Osteocyte (in vitro differentiated cells): ENCODE results near the gene TMEM201. TPM values are rescaled to one million over a fixed set of nuclear protein-coding genes. Genes with fewer than 3 reads are reported as not detected.

ENCODE experiments used
- DNase-seq: peaks from one replicate; pipeline ENCODE4 v3.0.0; 2021; ENCODE audit warnings: mixed read lengths; ENCODE audit not compliant: unreplicated experiment; ENCODE audit errors: extremely low spot score
- H3K27ac Mint-ChIP-seq: one replicate; pipeline ENCODE4 v1.8.0; 2021; ENCODE audit warnings: mild to moderate bottlenecking, mixed read lengths; ENCODE audit not compliant: unreplicated experiment
- H3K27me3 Mint-ChIP-seq: one replicate; pipeline ENCODE4 v1.8.0; 2021; ENCODE audit warnings: mixed read lengths; ENCODE audit not compliant: unreplicated experiment
- H3K36me3 Mint-ChIP-seq: one replicate; pipeline ENCODE4 v1.8.0; 2021; ENCODE audit warnings: mixed read lengths; ENCODE audit not compliant: unreplicated experiment
- H3K4me1 Mint-ChIP-seq: one replicate; pipeline ENCODE4 v1.8.0; 2021; ENCODE audit warnings: mixed read lengths; ENCODE audit not compliant: unreplicated experiment
- H3K4me3 Mint-ChIP-seq: one replicate; pipeline ENCODE4 v1.8.0; 2021; ENCODE audit warnings: mild to moderate bottlenecking, moderate library complexity, mixed read lengths; ENCODE audit not compliant: unreplicated experiment
- H3K9me3 Mint-ChIP-seq: one replicate; pipeline ENCODE4 v1.8.0; 2021; ENCODE audit warnings: mixed read lengths; ENCODE audit not compliant: unreplicated experiment
- CTCF ChIP-seq: fragments of 200-600 bp; sonication (generic); IDR thresholded peaks from 2 replicates; pipeline ENCODE4 v1.5.0; 2021; ENCODE audit warnings: antibody characterized with exemption, mild to moderate bottlenecking, moderate library complexity
- long read RNA-seq: library from polyadenylated mRNA; unstranded; transcript quantifications from one replicate; pipeline ENCODE4 v2.0.0, GENCODE V29; 2021
- total RNA-seq: library from RNA; stranded (reverse); gene quantifications from 2 replicates; pipeline ENCODE4 v1.2.1, GENCODE V29; 2021

Gene TMEM201
- 17.3 and 17.9 TPM in 2 replicates for total RNA-seq
- long read RNA-seq, partial matches to known transcripts: 0 of 1 reads
- long read RNA-seq, other reads (novel, unspliced or antisense): 1 of 1 reads

DNA sequence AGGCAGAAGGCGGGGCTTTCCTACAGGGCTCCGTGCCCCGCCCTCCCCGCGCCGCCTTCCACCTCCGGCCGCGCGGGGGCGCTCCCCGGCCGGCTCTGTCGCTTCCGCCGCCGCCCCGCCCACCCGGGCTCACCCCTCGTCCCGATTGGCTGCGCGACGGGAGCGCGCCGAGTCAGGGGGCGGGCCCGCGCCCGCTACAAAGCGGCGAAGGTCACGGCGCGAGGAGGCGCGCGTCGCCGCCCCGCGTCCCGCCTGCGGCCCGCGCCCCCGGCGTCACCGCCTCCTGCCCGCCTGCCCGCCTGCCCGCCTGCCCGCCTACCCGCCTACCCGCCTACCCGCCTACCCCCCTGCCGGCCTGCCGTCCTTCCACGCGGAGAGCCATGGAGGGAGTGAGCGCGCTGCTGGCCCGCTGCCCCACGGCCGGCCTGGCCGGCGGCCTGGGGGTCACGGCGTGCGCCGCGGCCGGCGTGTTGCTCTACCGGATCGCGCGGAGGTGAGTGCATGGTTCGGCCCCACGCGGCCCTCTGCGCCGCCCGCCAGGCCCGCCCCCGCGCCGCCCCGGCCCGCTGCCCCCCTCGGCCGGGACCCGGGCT lies at the start of gene TMEM201:
Gene TMEM201, plus strand, starts transcription at position 361 of the 593 bp plus-strand sequence. Its CDS starts 20 bp downstream, at position 381.
- Mint-ChIP-seq H3K4me1 (peaks cover 21% of the 10 kb centered on the region), H3K4me3 (peak within 1 kb of the TSS; percentile 74), H3K27me3 (no peaks in the 10 kb centered on the region), H3K36me3 (no peaks in the 10 kb centered on the region), H3K9me3 (no peaks in the 10 kb centered on the region), H3K27ac (peak within 1 kb of the TSS; percentile 77)
- peak; percentile 95 for TF ChIP-seq CTCF
- peak; percentile 98 for DNase-seq

GRCh38 chr1:9539165-9539828 lies 49.4 kb upstream of the TMEM201 start, which contains the start of gene SLC25A33:
TSS of gene SLC25A33 (plus strand) at chr1:9539465. CDS start at chr1:9539692, 227 bp downstream.
- peak; percentile 100 for DNase-seq
- H3K27me3 Mint-ChIP-seq: no peaks in the 10 kb centered on the region
- TF ChIP-seq CTCF: no peak
- H3K4me1 Mint-ChIP-seq: peaks cover 24% of the 10 kb centered on the region
- peak within 1 kb of the TSS; percentile 91 for H3K4me3 Mint-ChIP-seq
- H3K27ac Mint-ChIP-seq: peak within 1 kb of the TSS; percentile 95
- H3K36me3 Mint-ChIP-seq: no peaks in the 10 kb centered on the region
- H3K9me3 Mint-ChIP-seq: no peaks in the 10 kb centered on the region

GRCh38 chr1:9539829-9540550 lies 48.7 kb upstream of the TMEM201 start:
- peak overlapping the region; percentile 91 for H3K4me3 Mint-ChIP-seq
- no peaks in the 10 kb centered on the region for H3K36me3 Mint-ChIP-seq
- TF ChIP-seq CTCF: no peak
- DNase-seq: peak; percentile 85
- H3K4me1 Mint-ChIP-seq: peaks cover 24% of the 10 kb centered on the region
- H3K27ac Mint-ChIP-seq: peak overlapping the region; percentile 89
- H3K27me3 Mint-ChIP-seq: no peaks in the 10 kb centered on the region
- H3K9me3 Mint-ChIP-seq: no peaks in the 10 kb centered on the region

GRCh38 chr1:9542430-9542829 lies 46.3 kb upstream of the TMEM201 start:
- Mint-ChIP-seq H3K4me3 (no peak overlapping the region), H3K4me1 (peaks cover 24% of the 10 kb centered on the region), H3K27ac (no peak overlapping the region), H3K27me3 (no peaks in the 10 kb centered on the region), H3K9me3 (no peaks in the 10 kb centered on the region), H3K36me3 (no peaks in the 10 kb centered on the region)
- no peak for TF ChIP-seq CTCF
- DNase-seq: no peak

DNA sequence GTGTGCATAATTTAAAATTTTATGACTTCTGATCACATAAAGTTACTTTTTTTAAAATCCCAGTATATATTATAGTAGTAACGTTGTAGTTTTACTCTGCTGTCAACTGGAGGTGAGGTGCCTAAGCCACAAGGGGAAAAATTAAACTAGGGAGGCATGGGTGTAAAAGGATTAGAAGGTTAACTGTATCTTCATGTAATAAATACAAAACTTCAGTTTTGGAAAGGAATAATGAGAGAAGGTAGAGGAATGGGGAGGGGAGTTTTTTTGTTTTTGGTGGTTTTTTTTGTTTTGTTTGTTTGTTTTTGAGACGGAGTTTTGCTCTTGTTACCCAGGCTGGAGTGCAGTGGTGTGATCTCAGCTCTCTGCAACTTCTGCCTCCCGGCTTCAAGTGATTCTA lies 43.8 kb upstream of the TMEM201 start:
- H3K27ac Mint-ChIP-seq: no peak overlapping the region
- H3K27me3 Mint-ChIP-seq: no peaks in the 10 kb centered on the region
- H3K4me3 Mint-ChIP-seq: no peak overlapping the region
- H3K4me1 Mint-ChIP-seq: peaks cover 20% of the 10 kb centered on the region
- no peaks in the 10 kb centered on the region for H3K36me3 Mint-ChIP-seq
- TF ChIP-seq CTCF: no peak
- H3K9me3 Mint-ChIP-seq: no peaks in the 10 kb centered on the region
- DNase-seq: no peak
